ENCODE results near the gene GRAP. TPM values are rescaled to one million over a fixed set of nuclear protein-coding genes. Genes with fewer than 3 reads are reported as not detected.

The GRAP gene
- total and polyA plus RNA-seq, 9 of the 15 experiments (the other 6 are each of a cell fraction or from before 2014, with no cell fraction given): 0.07 to 0.41 (median 0.19) TPM; not detected in 5

DNA sequence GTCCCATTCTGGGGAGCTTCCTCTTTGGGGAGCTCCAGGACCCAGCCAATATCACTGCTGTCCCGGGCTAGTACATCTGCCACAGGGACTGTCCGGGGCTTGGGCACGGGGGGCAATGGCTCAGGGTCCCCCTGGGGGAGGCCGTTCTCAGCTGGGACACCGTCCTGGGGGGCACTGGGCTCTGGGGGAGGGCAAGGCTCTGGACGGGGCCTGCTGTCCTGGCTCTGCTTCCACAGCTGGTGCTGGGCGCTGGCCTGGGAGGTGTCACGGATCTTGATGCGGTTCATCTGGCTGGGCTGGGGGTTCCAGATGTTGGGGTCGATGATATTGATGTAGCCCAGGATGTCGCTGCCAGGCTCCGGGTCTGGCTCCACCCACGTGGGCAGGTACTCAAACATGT, 68.7 kb downstream of the GRAP start:
- Histone ChIP-seq H3K4me1 (replicated peaks in 1 of 2; ENCODE audit: control insufficient read depth in 2 of 2, insufficient read depth in 2 of 2, low read length in 2 of 2) (peaks cover 10 to 45% of the 10 kb centered on the region in 2 experiments; a peak in 4 of 5 replicates), H3K27me3 (ENCODE audit: control insufficient read depth in 2 of 2, insufficient read depth in 2 of 2, low read length in 2 of 2) (no peaks in the 10 kb centered on the region), H2AFZ (ENCODE audit: low read depth, low read length) (no peak overlapping the region), H3K9me1 (ENCODE audit: control insufficient read depth, insufficient read depth, low read length) (no peaks in the 10 kb centered on the region), H3K9me3 (replicated peaks; ENCODE audit: control insufficient read depth, insufficient read depth, low read depth, low read length) (no peaks in the 10 kb centered on the region), H3K79me2 (ENCODE audit: control insufficient read depth, insufficient read depth, low read length) (no peaks in the 10 kb centered on the region), H3K4me3 (no peak overlapping the region), H3K9ac (ENCODE audit: insufficient read depth in 1 of 2, low read depth in 2 of 2, low read length in 2 of 2) (no peak overlapping the region; a peak in 1 of 4 replicates), H3K36me3 (ENCODE audit: control insufficient read depth, insufficient read depth, low read length) (peaks cover 32% of the 10 kb centered on the region; the same call in 1 of the 3 replicates), H3K27ac (ENCODE audit: extremely low read depth, low read depth, low read length) (no peak overlapping the region), H4K20me1 (replicated peaks; ENCODE audit: control insufficient read depth, insufficient read depth, low read length) (no peaks in the 10 kb centered on the region), H3K4me2 (ENCODE audit: insufficient read depth, low read length) (no peak overlapping the region)
- CTCF ChIA-PET (ENCODE audit: low intra/inter-chr PET ratio): no interaction called here
- no peak for DNase-seq (ENCODE audit: extremely low read depth in 1 of 4, low spot score in 3 of 4)
- BruUV-seq (replicated peaks): no TSS peak
- 99% methylated on average over 10 of the region's 13 CpGs for WGBS (ENCODE audit: insufficient coverage, low coverage, missing lambda C conversion rate)
- intact Hi-C loops (cut with micrococcal nuclease): no loop called here
- no peak for FAIRE-seq
- POLR2A ChIA-PET: interaction anchor here (0.7 kb wide), 1 partner anchor 48 kb away, joined by 3 read pairs; no protein-coding TSS in a partner anchor
- TF ChIP-seq FOXJ2 (tag; IDR thresholded peaks at IDR 0.05) (no peak), BMI1 (IDR thresholded peaks at IDR 0.05; ENCODE audit: low read length) (no peak), CBFA2T2 (conservative IDR thresholded peaks at IDR 0.05) (no peak), CBX1 (IDR thresholded peaks at IDR 0.05; ENCODE audit: low read depth) (no peak), ZNF586 (CRISPR knock-in tag; conservative IDR thresholded peaks at IDR 0.05) (no peak), BRD4 (IDR thresholded peaks at IDR 0.05) (no peak), TEAD4 (IDR thresholded peaks at IDR 0.05; ENCODE audit: low read length) (no peak), TEAD4 (CRISPR knock-in tag; IDR thresholded peaks at IDR 0.05; ENCODE audit: borderline replicate concordance) (no peak), SP2 (IDR thresholded peaks at IDR 0.05; ENCODE audit: extremely low read depth, low read depth, low read length, poor library complexity, severe bottlenecking) (no peak), CEBPG (CRISPR knock-in tag; IDR thresholded peaks at IDR 0.05) (no peak), CEBPG (tag; conservative IDR thresholded peaks at IDR 0.05 in 1 of 2, IDR thresholded peaks at IDR 0.05 in 1 of 2) (no peak)
- TF ChIP-seq, protein P1, sequence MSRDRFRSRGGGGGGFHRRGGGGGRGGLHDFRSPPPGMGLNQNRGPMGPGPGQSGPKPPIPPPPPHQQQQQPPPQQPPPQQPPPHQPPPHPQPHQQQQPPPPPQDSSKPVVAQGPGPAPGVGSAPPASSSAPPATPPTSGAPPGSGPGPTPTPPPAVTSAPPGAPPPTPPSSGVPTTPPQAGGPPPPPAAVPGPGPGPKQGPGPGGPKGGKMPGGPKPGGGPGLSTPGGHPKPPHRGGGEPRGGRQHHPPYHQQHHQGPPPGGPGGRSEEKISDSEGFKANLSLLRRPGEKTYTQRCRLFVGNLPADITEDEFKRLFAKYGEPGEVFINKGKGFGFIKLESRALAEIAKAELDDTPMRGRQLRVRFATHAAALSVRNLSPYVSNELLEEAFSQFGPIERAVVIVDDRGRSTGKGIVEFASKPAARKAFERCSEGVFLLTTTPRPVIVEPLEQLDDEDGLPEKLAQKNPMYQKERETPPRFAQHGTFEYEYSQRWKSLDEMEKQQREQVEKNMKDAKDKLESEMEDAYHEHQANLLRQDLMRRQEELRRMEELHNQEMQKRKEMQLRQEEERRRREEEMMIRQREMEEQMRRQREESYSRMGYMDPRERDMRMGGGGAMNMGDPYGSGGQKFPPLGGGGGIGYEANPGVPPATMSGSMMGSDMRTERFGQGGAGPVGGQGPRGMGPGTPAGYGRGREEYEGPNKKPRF (IDR thresholded peaks at IDR 0.05; ENCODE audit: low read depth, low read length): no peak
- TF ChIP-seq, protein P2, sequence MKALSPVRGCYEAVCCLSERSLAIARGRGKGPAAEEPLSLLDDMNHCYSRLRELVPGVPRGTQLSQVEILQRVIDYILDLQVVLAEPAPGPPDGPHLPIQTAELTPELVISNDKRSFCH (CRISPR knock-in tag; IDR thresholded peaks at IDR 0.05): no peak
- TF ChIP-seq, protein P2 (tag; IDR thresholded peaks at IDR 0.05): no peak
- TF ChIP-seq, protein P3, sequence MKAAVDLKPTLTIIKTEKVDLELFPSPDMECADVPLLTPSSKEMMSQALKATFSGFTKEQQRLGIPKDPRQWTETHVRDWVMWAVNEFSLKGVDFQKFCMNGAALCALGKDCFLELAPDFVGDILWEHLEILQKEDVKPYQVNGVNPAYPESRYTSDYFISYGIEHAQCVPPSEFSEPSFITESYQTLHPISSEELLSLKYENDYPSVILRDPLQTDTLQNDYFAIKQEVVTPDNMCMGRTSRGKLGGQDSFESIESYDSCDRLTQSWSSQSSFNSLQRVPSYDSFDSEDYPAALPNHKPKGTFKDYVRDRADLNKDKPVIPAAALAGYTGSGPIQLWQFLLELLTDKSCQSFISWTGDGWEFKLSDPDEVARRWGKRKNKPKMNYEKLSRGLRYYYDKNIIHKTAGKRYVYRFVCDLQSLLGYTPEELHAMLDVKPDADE (conservative IDR thresholded peaks at IDR 0.05; ENCODE audit: control insufficient read depth, low read depth, low read length): no peak
- TF ChIP-seq, protein P4, sequence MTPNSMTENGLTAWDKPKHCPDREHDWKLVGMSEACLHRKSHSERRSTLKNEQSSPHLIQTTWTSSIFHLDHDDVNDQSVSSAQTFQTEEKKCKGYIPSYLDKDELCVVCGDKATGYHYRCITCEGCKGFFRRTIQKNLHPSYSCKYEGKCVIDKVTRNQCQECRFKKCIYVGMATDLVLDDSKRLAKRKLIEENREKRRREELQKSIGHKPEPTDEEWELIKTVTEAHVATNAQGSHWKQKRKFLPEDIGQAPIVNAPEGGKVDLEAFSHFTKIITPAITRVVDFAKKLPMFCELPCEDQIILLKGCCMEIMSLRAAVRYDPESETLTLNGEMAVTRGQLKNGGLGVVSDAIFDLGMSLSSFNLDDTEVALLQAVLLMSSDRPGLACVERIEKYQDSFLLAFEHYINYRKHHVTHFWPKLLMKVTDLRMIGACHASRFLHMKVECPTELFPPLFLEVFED (CRISPR knock-in tag; conservative IDR thresholded peaks at IDR 0.05): no peak
- in situ Hi-C loops (cut with MboI): loop anchor here (5.0 kb wide), 1 partner anchor 39 kb away; no protein-coding TSS in a partner anchor
- ATAC-seq: no peak

Data from K562 (cell line).